ENCODE results near the gene WDR90. TPM values are rescaled to one million over a fixed set of nuclear protein-coding genes. Genes with fewer than 3 reads are reported as not detected.

Gene WDR90
- total and polyA plus RNA-seq, 2 of the 13 experiments (the other 11 are each of a cell fraction or from before 2014, with no cell fraction given) = 14.9 to 28.9 TPM

GRCh38 chr16:709566-710499 is 60.7 kb downstream of the WDR90 start:
- Histone ChIP-seq H4K20me1 (ENCODE audit: insufficient read depth, low read length) (no peaks in the 10 kb centered on the region), H3K4me3 (replicated peaks in 1 of 3; ENCODE audit: insufficient read depth in 1 of 3, low read depth in 2 of 3, low read length in 3 of 3) (no peak overlapping the region), H3K9me3 (ENCODE audit: low read length) (no peaks in the 10 kb centered on the region), H3K36me3 (replicated peaks in 1 of 2; ENCODE audit: control insufficient read depth in 1 of 2, insufficient read depth in 2 of 2, low read length in 2 of 2) (no peaks in the 10 kb centered on the region), H2AFZ (ENCODE audit: low read length) (no peak overlapping the region), H3K4me2 (ENCODE audit: low read depth, low read length) (no peak overlapping the region), H3K9ac (ENCODE audit: insufficient read depth, low read depth, low read length) (no peak overlapping the region), H3K27ac (ENCODE audit: extremely low read length, insufficient read depth, low read length) (no peak overlapping the region), H3K79me2 (ENCODE audit: insufficient read depth, low read length) (no peaks in the 10 kb centered on the region), H3K4me1 (ENCODE audit: insufficient read depth, low read length) (peaks cover 22% of the 10 kb centered on the region), H3K27me3 (ENCODE audit: control insufficient read depth in 1 of 2, insufficient read depth in 2 of 2, low read length in 2 of 2) (peaks cover 11 to 52% of the 10 kb centered on the region in 2 experiments; a peak in 4 of 5 replicates)
- ChIA-PET POLR2A (no interaction called here), CTCF (ENCODE audit: low intra/inter-chr PET ratio, low total read pairs) (interaction anchor here (1.9 kb wide), 1 partner anchor 76 kb away, joined by 16 read pairs; no protein-coding TSS in a partner anchor)
- intact Hi-C loops (cut with micrococcal nuclease; ENCODE audit: unreplicated experiment) = no loop called here
- FAIRE-seq (no peak), ATAC-seq (no peak), DNase-seq (ENCODE audit: low spot score) (no peak)
- 4% methylated on average over 19 of the region's 30 CpGs for WGBS (ENCODE audit: low lambda C conversion rate)
- no TSS peak for BruUV-seq (replicated peaks)
- in situ Hi-C loops (cut with HindIII; ENCODE audit: extremely low pct_ligation_motif_present, low pct_unique_long_range_greater_than_20kb) = loop anchor here (5.0 kb wide), 1 partner anchor 77 kb away; the partner anchor contains the start of genes CHTF18 and RPUSD1
- TF ChIP-seq ZNF646 (CRISPR knock-in tag; IDR thresholded peaks at IDR 0.05) = no peak
- no peak for TF ChIP-seq ISL2 (CRISPR knock-in tag; IDR thresholded peaks at IDR 0.05)
- no peak for TF ChIP-seq REPIN1 (CRISPR knock-in tag; IDR thresholded peaks at IDR 0.05; ENCODE audit: borderline replicate concordance, low read depth)
- TF ChIP-seq HDAC1 (CRISPR knock-in tag; IDR thresholded peaks at IDR 0.05) = no peak
- no peak for TF ChIP-seq ZNF274 (CRISPR knock-in tag; IDR thresholded peaks at IDR 0.05)
- peak; percentile 99 for TF ChIP-seq MXI1 (IDR thresholded peaks at IDR 0.05; ENCODE audit: borderline replicate concordance, low read depth, low read length)
- no peak for TF ChIP-seq CBFB (CRISPR knock-in tag; IDR thresholded peaks at IDR 0.05)
- no peak for TF ChIP-seq SIN3B (IDR thresholded peaks at IDR 0.05; ENCODE audit: low read length)
- TF ChIP-seq U2AF2 (IDR thresholded peaks at IDR 0.05; ENCODE audit: low read depth, low read length) = 0 out of 2 replicates have a peak, but pooled peaks have one; percentile 63
- TF ChIP-seq RFX1 (IDR thresholded peaks at IDR 0.05) = peak; percentile 95
- no peak for TF ChIP-seq SP5 (CRISPR knock-in tag; IDR thresholded peaks at IDR 0.05; ENCODE audit: borderline replicate concordance, low read depth)
- no peak for TF ChIP-seq MAZ (IDR thresholded peaks at IDR 0.05; ENCODE audit: borderline replicate concordance, low read depth, low read length)
- no peak for TF ChIP-seq MAZ (CRISPR knock-in tag; IDR thresholded peaks at IDR 0.05; ENCODE audit: low read depth)
- no peak for TF ChIP-seq ZFP90 (CRISPR knock-in tag; IDR thresholded peaks at IDR 0.05; ENCODE audit: borderline replicate concordance)
- peak; percentile 100 for TF ChIP-seq RBM22 (optimal IDR thresholded peaks at IDR 0.05; ENCODE audit: low read length)
- TF ChIP-seq ZNF317 (CRISPR knock-in tag; IDR thresholded peaks at IDR 0.05) = no peak
- no peak for TF ChIP-seq ZNF121 (CRISPR knock-in tag; IDR thresholded peaks at IDR 0.05)
- peak; percentile 90 for TF ChIP-seq RFX3 (CRISPR knock-in tag; IDR thresholded peaks at IDR 0.05)
- TF ChIP-seq ZNF737 (CRISPR knock-in tag; IDR thresholded peaks at IDR 0.05; ENCODE audit: borderline replicate concordance) = no peak
- no peak for TF ChIP-seq PCBP2 (optimal IDR thresholded peaks at IDR 0.05; ENCODE audit: low read depth, low read length, poor library complexity, severe bottlenecking)
